HCT116 (cell line): ENCODE measurements around the gene CSGALNACT2. TPM values are rescaled to one million over a fixed set of nuclear protein-coding genes. Genes with fewer than 3 reads are reported as not detected.

Experiments
- ATAC-seq: fragments of 200-7000 bp; cut with Tn5 transposase; 2 replicates; pipeline ENCODE4 v1.9.1; 2020; ENCODE audit warnings: mild to moderate bottlenecking, moderate library complexity
- BruUV-seq: library from RNA; stranded (reverse); fragments of 400-500 nt; replicated peaks from 2 replicates; lab custom pipeline; 2021; lab: Mats Ljungman, UMichigan
- CTCF ChIA-PET: fragments of 300-600 bp; sonication (Branson Sonifier 250); formaldehyde crosslinking; loops from one replicate; lab custom pipeline; 2021; ENCODE audit warnings: antibody characterized with exemption; lab: Charles Lee
- POLR2A ChIA-PET: fragments of 300-600, 350-600 bp; sonication (Branson Sonifier 250); formaldehyde crosslinking; loops from one replicate; lab custom pipeline; 2021; ENCODE audit warnings: antibody characterized with exemption; lab: Charles Lee
- RAD21 ChIA-PET, 2 experiments: fragments of 300-600 bp; sonication (Branson Sonifier 250); formaldehyde crosslinking; loops; one replicate each; lab custom pipeline; 2023; ENCODE audit warnings: low total read pairs in 2 of 2; ENCODE audit not compliant: uncharacterized antibody in 2 of 2, unreplicated experiment in 2 of 2, low non-redundant PET in 1 of 2; lab: Charles Lee
- DNase-seq: peaks from one replicate; pipeline ENCODE4 v3.0.0-alpha.2; 2010; ENCODE audit warnings: low read depth, low spot score
- H2AFZ ChIP-seq: fragments of 200-600 bp; shearing (Covaris generic), sonication (generic); 2 replicates; pipeline ENCODE4 v1.6.1; 2017; ENCODE audit warnings: low read depth, mixed run types, mixed read lengths, antibody characterized with exemption, low read length; ENCODE audit not compliant: poor library complexity, severe bottlenecking
- H3K27ac ChIP-seq: 2 replicates; pipeline ENCODE4 v1.5.1; 2012; ENCODE audit warnings: low read depth, low read length
- H3K27me3 ChIP-seq: fragments of 200-600 bp; sonication (generic); 2 replicates; pipeline ENCODE4 v1.6.1; 2016; ENCODE audit warnings: mixed run types, low read length, mixed read lengths; ENCODE audit not compliant: insufficient read depth
- H3K36me3 ChIP-seq, 2 experiments: fragments of 200-500 bp in 1 of 2; fragments of 200-600 bp in 1 of 2; sonication (Bioruptor generic) in 1 of 2; sonication (generic) in 1 of 2; 2 replicates each; pipeline versions ENCODE4 v1.5.1 to v1.6.1; 2014 to 2016; ENCODE audit warnings: low read length in 2 of 2, inconsistent platforms in 1 of 2, mixed read lengths in 1 of 2, mixed run types in 1 of 2; ENCODE audit not compliant: insufficient read depth in 2 of 2, control insufficient read depth in 1 of 2
- H3K4me1 ChIP-seq, 2 experiments: fragments of 200-600 bp in 1 of 2; sonication (generic) in 1 of 2; 2 replicates each; pipeline versions ENCODE4 v1.5.1 to v1.6.1; 2012 to 2017; ENCODE audit warnings: low read length in 2 of 2, inconsistent platforms in 1 of 2, mild to moderate bottlenecking in 1 of 2, mixed read lengths in 1 of 2, mixed run types in 1 of 2, moderate library complexity in 1 of 2; ENCODE audit not compliant: insufficient read depth in 2 of 2, control insufficient read depth in 1 of 2
- H3K4me2 ChIP-seq: fragments of 200-600 bp; sonication (generic); 2 replicates; pipeline ENCODE4 v1.6.1; 2017; ENCODE audit warnings: mixed run types, low read length, mixed read lengths
- H3K4me3 ChIP-seq, 2 experiments: fragments of 200-600 bp in 1 of 2; sonication (generic) in 1 of 2; replicated peaks in 1 of 2; 2 replicates each; pipeline ENCODE4 v1.5.1; 2011 to 2016; ENCODE audit warnings: low read length in 2 of 2, control low read depth in 1 of 2, low read depth in 1 of 2, mild to moderate bottlenecking in 1 of 2, mixed read lengths in 1 of 2, mixed run types in 1 of 2
- H3K79me2 ChIP-seq: fragments of 200-600 bp; sonication (generic); 2 replicates; pipeline ENCODE4 v1.6.1; 2017; ENCODE audit warnings: mild to moderate bottlenecking, mixed run types, low read length, moderate library complexity, mixed read lengths; ENCODE audit not compliant: insufficient read depth
- H3K9ac ChIP-seq: fragments of 200-600 bp; sonication (generic); 2 replicates; pipeline ENCODE4 v1.6.1; 2016; ENCODE audit warnings: low read length, mixed read lengths
- H3K9me2 ChIP-seq: fragments of 200-600 bp; sonication (generic), shearing (Covaris generic); 2 replicates; pipeline ENCODE4 v1.6.1; 2017; ENCODE audit warnings: mixed run types, mild to moderate bottlenecking, moderate library complexity; ENCODE audit not compliant: insufficient read depth
- H3K9me3 ChIP-seq, 2 experiments: fragments of 200-500 bp in 1 of 2; fragments of 200-600 bp in 1 of 2; sonication (Bioruptor generic) in 1 of 2; sonication (generic) in 1 of 2; 2 replicates each; pipeline ENCODE4 v1.6.1; 2014 to 2017; ENCODE audit warnings: low read length in 2 of 2, mixed read lengths in 2 of 2, inconsistent platforms in 1 of 2, low read depth in 1 of 2, mild to moderate bottlenecking in 1 of 2, mixed run types in 1 of 2, moderate library complexity in 1 of 2; ENCODE audit not compliant: control insufficient read depth in 1 of 2, insufficient read depth in 1 of 2
- H4K20me1 ChIP-seq: fragments of 200-600 bp; sonication (generic), shearing (Covaris generic); 2 replicates; pipeline ENCODE4 v1.6.1; 2017; ENCODE audit warnings: mixed run types, mild to moderate bottlenecking, moderate library complexity; ENCODE audit not compliant: insufficient read depth
- ATF3 ChIP-seq: IDR thresholded peaks from 2 replicates; pipeline ENCODE4 v1.6.1; 2012
- EGR1 ChIP-seq: IDR thresholded peaks from 2 replicates; pipeline ENCODE4 v1.6.1; 2012; ENCODE audit warnings: low read depth
- EZH2 ChIP-seq: fragments of 200-600 bp; sonication (generic); IDR thresholded peaks from 2 replicates; pipeline ENCODE4 v1.6.1; 2017; ENCODE audit warnings: antibody characterized with exemption, mixed run types
- EZH2phosphoT487 ChIP-seq: fragments of 200-600 bp; IDR thresholded peaks from 2 replicates; pipeline ENCODE4 v1.6.1; 2018; ENCODE audit warnings: antibody characterized with exemption, borderline replicate concordance
- JUND ChIP-seq: IDR thresholded peaks from 2 replicates; pipeline ENCODE4 v1.6.1; 2012
- POLR2A ChIP-seq: IDR thresholded peaks from 2 replicates; pipeline ENCODE4 v1.7.0; 2011; ENCODE audit warnings: borderline replicate concordance; ENCODE audit not compliant: insufficient read depth, insufficient read length; ENCODE audit errors: extremely low read depth
- RAD21 ChIP-seq: IDR thresholded peaks from 2 replicates; pipeline ENCODE4 v1.6.1; 2012; ENCODE audit warnings: low read depth, mild to moderate bottlenecking
- SP1 ChIP-seq: IDR thresholded peaks from 2 replicates; pipeline ENCODE4 v1.6.1; 2012; ENCODE audit warnings: low read depth
- SRF ChIP-seq: IDR thresholded peaks from 2 replicates; pipeline ENCODE4 v1.6.1; 2012; ENCODE audit warnings: low read depth
- TCF7L2 ChIP-seq: IDR thresholded peaks from 2 replicates; pipeline ENCODE4 v1.7.0; 2011; ENCODE audit warnings: borderline replicate concordance, inconsistent platforms; ENCODE audit not compliant: insufficient read depth, insufficient read length; ENCODE audit errors: extremely low read depth
- ZFX ChIP-seq: fragments of 450-650 bp; IDR thresholded peaks from 2 replicates; pipeline ENCODE4 v1.6.1; 2017
- intact Hi-C: fragments of 100-400 bp; cut with micrococcal nuclease; formaldehyde crosslinking; loops from 2 replicates; pipeline ENCODE4 v1.10.0; 2022
- total RNA-seq: library from RNA; stranded (reverse); gene quantifications from one replicate; pipeline ENCODE4 v1.2.1, GENCODE V29; 2021; ENCODE audit not compliant: unreplicated experiment

The CSGALNACT2 gene
- total RNA-seq, 1 experiment from 2014 or later, result 9.9 TPM

- Histone ChIP-seq H3K4me1 (peaks cover 21 to 37% of the 10 kb centered on the region in 2 experiments; a peak in 3 of 4 replicates), H3K9ac (no peak overlapping the region), H3K27me3 (no peaks in the 10 kb centered on the region), H3K9me2 (no peaks in the 10 kb centered on the region), H3K4me2 (no peak overlapping the region), H3K27ac (no peak overlapping the region), H3K36me3 (peaks cover 21 to 22% of the 10 kb centered on the region in 2 experiments; a peak in 3 of 4 replicates), H4K20me1 (no peaks in the 10 kb centered on the region), H3K79me2 (no peaks in the 10 kb centered on the region), H3K4me3 (no peak overlapping the region), H3K9me3 (no peaks in the 10 kb centered on the region), H2AFZ (no peak overlapping the region)
- intact Hi-C loops, result loop anchor here (10.0 kb wide), 2 partner anchors 56 to 336 kb away; no protein-coding TSS in a partner anchor
- no TSS peak for BruUV-seq
- POLR2A ChIA-PET, result no interaction called here
- DNase-seq, result no peak
- no peak for ATAC-seq
- CTCF ChIA-PET, result interaction anchor here (1.9 kb wide), 1 partner anchor 55 kb away, joined by 7 read pairs; no protein-coding TSS in a partner anchor
- TF ChIP-seq POLR2A (no peak), EZH2 (no peak), SP1 (no peak), EGR1 (no peak), RAD21 (no peak), ZFX (no peak)
- TF ChIP-seq, all 23 proteins: peak for 0
- RAD21 ChIA-PET, result no interaction called here
Observed at GRCh38 chr10:43200538-43201390, 62.5 kb downstream of the CSGALNACT2 start.

- Histone ChIP-seq H3K4me1 (peaks cover 21 to 37% of the 10 kb centered on the region in 2 experiments; a peak in 3 of 4 replicates), H3K9me3 (no peaks in the 10 kb centered on the region), H3K9ac (no peak overlapping the region), H3K4me3 (peak overlapping the region; percentile 69 to 75; a peak in 2 of 4 replicates), H3K27ac (no peak overlapping the region), H3K79me2 (no peaks in the 10 kb centered on the region), H3K27me3 (no peaks in the 10 kb centered on the region), H3K4me2 (peak overlapping the region; percentile 96), H4K20me1 (no peaks in the 10 kb centered on the region), H3K9me2 (no peaks in the 10 kb centered on the region), H2AFZ (no peak overlapping the region), H3K36me3 (peaks cover 21 to 22% of the 10 kb centered on the region in 2 experiments; a peak in 3 of 4 replicates)
- intact Hi-C loops, result loop anchor here (2.0 to 10.0 kb wide), 3 partner anchors 57 to 337 kb away; no protein-coding TSS in a partner anchor
- TF ChIP-seq SRF, result no peak
- no peak for TF ChIP-seq TCF7L2
- TF ChIP-seq ATF3, result no peak
- TF ChIP-seq EZH2phosphoT487, result no peak
- TF ChIP-seq JUND, result no peak
- TF ChIP-seq RAD21, result no peak
- no peak for TF ChIP-seq POLR2A
- no peak for TF ChIP-seq ZFX
- no peak for TF ChIP-seq EGR1
- DNase-seq, result no peak
- POLR2A ChIA-PET, result interaction anchor here (1.0 kb wide), 1 partner anchor 9 kb away, joined by 5 read pairs; no protein-coding TSS in a partner anchor
- ATAC-seq, result no peak
- CTCF ChIA-PET, result interaction anchor here (0.7 to 4.6 kb wide), 9 partner anchors 8 to 152 kb away, joined by 3 to 40 read pairs (median 4); no protein-coding TSS in a partner anchor
- no TSS peak for BruUV-seq
- RAD21 ChIA-PET, result no interaction called here
Observed at GRCh38 chr10:43201545-43202131, 63.4 kb downstream of the CSGALNACT2 start.
